Measurements from ENCODE around the gene CSMD2.

CSMD2 gene

DNA sequence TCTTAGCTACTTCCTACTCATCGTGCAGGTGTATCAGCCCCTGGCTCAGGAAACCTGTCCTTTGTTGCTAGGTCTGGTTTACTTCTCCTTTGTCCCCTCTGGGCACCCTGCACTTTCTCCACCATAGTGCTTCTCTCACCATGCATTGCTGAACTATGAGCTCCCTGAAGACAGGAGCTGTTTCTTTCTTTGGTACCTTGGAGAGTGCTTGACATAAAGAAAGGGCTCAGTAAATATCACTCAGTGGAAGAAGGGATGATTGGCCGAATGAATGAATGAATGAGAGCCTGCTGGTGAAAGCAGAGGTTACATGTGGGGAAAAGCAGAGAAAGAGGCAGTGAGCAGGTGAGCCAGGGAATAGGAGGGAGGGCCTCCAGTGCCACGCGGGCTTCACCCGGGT, 310.9 kb downstream of the CSMD2 start:
- Histone ChIP-seq H3K9me3 (ENCODE audit: control insufficient read depth in 5 of 5, low read length in 5 of 5) (no peaks in the 10 kb centered on the region), H3K27ac (ENCODE audit: low read depth, low read length) (no peak overlapping the region), H3K4me1 (ENCODE audit: control insufficient read depth in 5 of 5, insufficient read depth in 5 of 5, low read length in 5 of 5) (peaks cover 0 to 10% (median 4%) of the 10 kb centered on the region in 5 donors), H3K9ac (ENCODE audit: low read length in 5 of 5) (no peak overlapping the region), H3K27me3 (ENCODE audit: control insufficient read depth in 5 of 5, insufficient read depth in 4 of 5, low read length in 5 of 5) (peaks cover 0 to 3% (median 0%) of the 10 kb centered on the region in 5 donors), H3K36me3 (ENCODE audit: control insufficient read depth in 5 of 5, insufficient read depth in 5 of 5, low read length in 5 of 5) (no peaks in the 10 kb centered on the region), H3K4me3 (ENCODE audit: low read depth in 1 of 5, low read length in 5 of 5) (no peak overlapping the region)

DNA sequence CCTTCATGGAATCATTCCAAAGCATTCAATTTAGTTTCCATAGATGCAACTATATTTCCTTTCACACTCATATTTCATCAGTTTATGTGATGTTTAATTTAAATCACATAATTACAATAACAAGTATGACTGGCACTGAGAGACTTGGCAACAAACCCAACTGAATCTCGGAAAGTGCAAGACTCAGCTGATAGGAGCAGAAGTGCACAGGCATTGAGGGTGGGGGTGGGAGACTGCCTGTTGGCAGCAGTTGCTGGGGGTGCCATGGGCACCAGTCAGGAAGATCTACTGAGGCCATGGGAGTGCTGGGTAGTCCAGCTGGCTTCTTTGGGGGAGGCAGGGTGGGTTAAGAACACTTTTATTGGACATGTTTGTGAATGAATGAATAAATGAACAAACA, 311.6 kb downstream of the CSMD2 start:
- H3K4me1 ChIP-seq (ENCODE audit: control insufficient read depth in 5 of 5, insufficient read depth in 5 of 5, low read length in 5 of 5) = peaks cover 0 to 10% (median 4%) of the 10 kb centered on the region in 5 donors
- H3K4me3 ChIP-seq (ENCODE audit: low read depth in 1 of 5, low read length in 5 of 5) = no peak overlapping the region
- H3K9me3 ChIP-seq (ENCODE audit: control insufficient read depth in 5 of 5, low read length in 5 of 5) = no peaks in the 10 kb centered on the region
- H3K27ac ChIP-seq (ENCODE audit: low read depth, low read length) = no peak overlapping the region
- peaks cover 0 to 3% (median 0%) of the 10 kb centered on the region in 5 donors for H3K27me3 ChIP-seq (ENCODE audit: control insufficient read depth in 5 of 5, insufficient read depth in 4 of 5, low read length in 5 of 5)
- H3K9ac ChIP-seq (ENCODE audit: low read length in 5 of 5) = no peak overlapping the region
- no peaks in the 10 kb centered on the region for H3K36me3 ChIP-seq (ENCODE audit: control insufficient read depth in 5 of 5, insufficient read depth in 5 of 5, low read length in 5 of 5)

DNA sequence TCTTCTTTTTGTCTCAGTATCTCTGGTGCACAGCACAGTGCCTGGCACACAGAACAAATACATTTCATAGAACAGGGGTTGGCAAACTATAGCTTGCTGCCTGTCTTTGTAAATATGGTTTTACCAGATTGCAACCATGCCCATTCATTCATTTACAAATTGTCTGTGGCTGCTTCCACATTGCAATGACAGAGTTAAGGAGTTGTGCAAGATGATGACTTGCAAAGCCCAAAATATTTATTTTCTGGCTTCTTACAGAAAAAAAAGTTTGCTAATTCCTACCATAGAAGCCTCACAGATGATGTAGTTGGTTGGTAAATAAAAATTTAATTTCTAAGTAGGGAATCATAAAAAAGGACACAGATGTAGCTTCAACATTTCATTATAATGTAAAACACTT, 312.3 kb downstream of the CSMD2 start:
- peaks cover 0 to 3% (median 0%) of the 10 kb centered on the region in 5 donors for H3K27me3 ChIP-seq (ENCODE audit: control insufficient read depth in 5 of 5, insufficient read depth in 4 of 5, low read length in 5 of 5)
- H3K9me3 ChIP-seq (ENCODE audit: control insufficient read depth in 5 of 5, low read length in 5 of 5) = no peaks in the 10 kb centered on the region
- no peak overlapping the region for H3K9ac ChIP-seq (ENCODE audit: low read length in 5 of 5)
- peaks cover 0 to 10% (median 4%) of the 10 kb centered on the region in 5 donors for H3K4me1 ChIP-seq (ENCODE audit: control insufficient read depth in 5 of 5, insufficient read depth in 5 of 5, low read length in 5 of 5)
- no peak overlapping the region for H3K27ac ChIP-seq (ENCODE audit: low read depth, low read length)
- H3K36me3 ChIP-seq (ENCODE audit: control insufficient read depth in 5 of 5, insufficient read depth in 5 of 5, low read length in 5 of 5) = no peaks in the 10 kb centered on the region
- H3K4me3 ChIP-seq (ENCODE audit: low read depth in 1 of 5, low read length in 5 of 5) = no peak overlapping the region

DNA sequence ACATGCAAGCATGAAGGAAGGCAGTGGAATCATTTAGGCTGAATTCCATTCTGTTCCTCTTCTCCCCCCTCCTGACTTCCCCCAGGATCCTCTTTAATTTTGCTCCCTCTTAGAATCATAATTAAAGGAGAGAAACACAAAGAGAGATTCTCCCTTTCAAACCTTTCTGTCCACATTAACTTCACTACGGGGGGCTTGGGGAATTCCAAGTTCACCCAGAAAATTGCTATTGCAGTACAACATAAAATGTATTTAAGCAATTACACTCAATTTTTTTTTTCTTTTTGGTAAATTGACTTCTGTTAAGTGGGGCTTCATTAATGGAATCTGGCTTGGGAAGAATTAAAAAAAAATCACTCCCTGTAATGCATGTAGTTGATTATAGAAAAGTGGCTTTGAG, 314.5 kb downstream of the CSMD2 start:
- no peak overlapping the region for H3K9ac ChIP-seq (ENCODE audit: low read length in 5 of 5)
- H3K27ac ChIP-seq (ENCODE audit: low read depth, low read length) = no peak overlapping the region
- no peaks in the 10 kb centered on the region for H3K36me3 ChIP-seq (ENCODE audit: control insufficient read depth in 5 of 5, insufficient read depth in 5 of 5, low read length in 5 of 5)
- H3K9me3 ChIP-seq (ENCODE audit: control insufficient read depth in 5 of 5, low read length in 5 of 5) = no peaks in the 10 kb centered on the region
- H3K4me1 ChIP-seq (ENCODE audit: control insufficient read depth in 5 of 5, insufficient read depth in 5 of 5, low read length in 5 of 5) = peaks cover 0 to 10% (median 4%) of the 10 kb centered on the region in 5 donors
- no peak overlapping the region for H3K4me3 ChIP-seq (ENCODE audit: low read depth in 1 of 5, low read length in 5 of 5)
- H3K27me3 ChIP-seq (ENCODE audit: control insufficient read depth in 5 of 5, insufficient read depth in 4 of 5, low read length in 5 of 5) = peaks cover 0 to 3% (median 0%) of the 10 kb centered on the region in 5 donors

DNA sequence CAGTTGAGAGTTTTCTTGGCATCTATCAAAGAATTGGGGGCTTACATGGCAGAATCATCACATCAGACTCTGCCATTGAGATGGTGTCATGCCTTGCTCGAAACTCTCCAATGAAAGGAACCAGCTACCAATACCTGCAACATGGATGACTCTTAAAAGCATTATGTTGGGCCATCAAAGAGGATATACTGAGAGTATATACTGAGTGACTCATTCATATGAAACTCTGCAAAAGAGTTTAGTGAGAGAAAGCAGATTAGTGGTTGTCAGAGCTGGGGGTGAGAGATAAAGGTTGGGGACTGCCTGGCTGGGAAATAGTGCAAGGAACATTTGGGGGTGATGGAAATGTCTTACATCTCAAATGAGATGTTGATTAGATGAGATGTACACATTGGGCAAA, 315.8 kb downstream of the CSMD2 start:
- Histone ChIP-seq H3K27me3 (ENCODE audit: control insufficient read depth in 5 of 5, insufficient read depth in 4 of 5, low read length in 5 of 5) (peaks cover 0 to 3% (median 0%) of the 10 kb centered on the region in 5 donors), H3K36me3 (ENCODE audit: control insufficient read depth in 5 of 5, insufficient read depth in 5 of 5, low read length in 5 of 5) (no peaks in the 10 kb centered on the region), H3K27ac (ENCODE audit: low read depth, low read length) (no peak overlapping the region), H3K4me3 (ENCODE audit: low read depth in 1 of 5, low read length in 5 of 5) (no peak overlapping the region), H3K9me3 (ENCODE audit: control insufficient read depth in 5 of 5, low read length in 5 of 5) (no peaks in the 10 kb centered on the region), H3K4me1 (ENCODE audit: control insufficient read depth in 5 of 5, insufficient read depth in 5 of 5, low read length in 5 of 5) (peaks cover 0 to 10% (median 4%) of the 10 kb centered on the region in 5 donors), H3K9ac (ENCODE audit: low read length in 5 of 5) (no peak overlapping the region)

DNA sequence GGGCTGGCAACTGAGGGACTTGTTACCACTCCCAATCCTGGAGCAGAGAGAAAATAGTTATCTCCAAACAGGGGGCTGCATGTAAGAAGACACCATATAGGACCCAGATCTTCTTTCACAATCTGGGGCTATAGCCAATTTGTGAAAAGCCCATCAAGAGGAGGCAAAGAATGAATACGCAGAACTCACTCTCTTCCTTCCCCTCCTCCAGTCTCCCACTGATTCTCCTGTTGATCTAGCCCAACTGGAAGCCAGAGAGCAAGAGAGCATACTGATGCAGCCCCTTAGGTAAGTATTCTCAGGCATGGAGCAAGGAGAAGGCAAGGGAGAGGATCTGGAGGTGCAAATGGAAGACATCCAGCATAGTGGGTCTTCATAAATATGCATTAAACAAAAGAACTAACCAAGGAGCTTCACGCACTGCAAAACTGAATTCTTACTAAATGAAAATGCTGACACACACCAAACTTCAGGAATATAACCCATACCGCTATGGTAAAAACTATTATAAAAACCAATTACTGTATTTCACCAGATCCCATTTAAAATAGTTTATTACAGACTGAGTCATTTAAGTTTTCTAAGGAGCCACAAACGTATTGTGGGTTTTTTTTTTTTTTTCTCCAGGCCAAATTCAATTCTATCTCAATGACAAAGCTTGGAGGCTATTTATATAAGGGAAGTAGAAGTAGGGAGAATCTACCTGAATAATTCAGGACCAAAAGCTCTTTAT, 316.7 kb downstream of the CSMD2 start:
- Histone ChIP-seq H3K36me3 (ENCODE audit: control insufficient read depth in 5 of 5, insufficient read depth in 5 of 5, low read length in 5 of 5) (no peaks in the 10 kb centered on the region), H3K9me3 (ENCODE audit: control insufficient read depth in 5 of 5, low read length in 5 of 5) (no peaks in the 10 kb centered on the region), H3K9ac (ENCODE audit: low read length in 5 of 5) (no peak overlapping the region)

DNA sequence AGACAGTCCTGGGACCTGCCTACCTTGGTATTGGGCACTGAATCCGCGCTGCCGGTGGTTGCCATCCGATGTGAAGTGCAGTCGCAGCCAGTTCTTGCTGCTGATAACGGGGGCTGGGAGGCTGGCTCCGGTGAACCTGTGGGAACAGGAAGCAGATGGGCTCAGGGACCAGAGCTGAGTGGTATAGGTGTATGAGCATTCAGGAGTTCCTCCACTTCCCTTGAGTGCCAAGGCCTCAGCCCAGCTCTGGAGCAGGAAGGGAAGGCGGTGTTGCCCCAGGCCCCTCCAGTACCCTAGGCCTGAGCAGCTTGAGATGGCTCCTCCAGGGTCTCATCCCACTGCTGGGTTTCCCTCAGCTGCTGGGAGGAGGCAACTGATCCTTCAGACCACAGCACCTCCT, 318.2 kb downstream of the CSMD2 start:
- Histone ChIP-seq H3K4me3 (ENCODE audit: low read depth in 1 of 5, low read length in 5 of 5) (no peak overlapping the region), H3K9ac (ENCODE audit: low read length in 5 of 5) (no peak overlapping the region), H3K27ac (ENCODE audit: low read depth, low read length) (no peak overlapping the region), H3K27me3 (ENCODE audit: control insufficient read depth in 5 of 5, insufficient read depth in 4 of 5, low read length in 5 of 5) (peaks cover 0 to 3% (median 0%) of the 10 kb centered on the region in 5 donors), H3K9me3 (ENCODE audit: control insufficient read depth in 5 of 5, low read length in 5 of 5) (no peaks in the 10 kb centered on the region), H3K36me3 (ENCODE audit: control insufficient read depth in 5 of 5, insufficient read depth in 5 of 5, low read length in 5 of 5) (no peaks in the 10 kb centered on the region), H3K4me1 (ENCODE audit: control insufficient read depth in 5 of 5, insufficient read depth in 5 of 5, low read length in 5 of 5) (no peaks in the 10 kb centered on the region)

More for the DNA sequence above, 316.7 kb downstream of the CSMD2 start:
- H3K27ac ChIP-seq (ENCODE audit: low read depth, low read length) = no peak overlapping the region
- no peak overlapping the region for H3K4me3 ChIP-seq (ENCODE audit: low read depth in 1 of 5, low read length in 5 of 5)
- peaks cover 0 to 10% (median 4%) of the 10 kb centered on the region in 5 donors for H3K4me1 ChIP-seq (ENCODE audit: control insufficient read depth in 5 of 5, insufficient read depth in 5 of 5, low read length in 5 of 5)
- H3K27me3 ChIP-seq (ENCODE audit: control insufficient read depth in 5 of 5, insufficient read depth in 4 of 5, low read length in 5 of 5) = peaks cover 0 to 3% (median 0%) of the 10 kb centered on the region in 5 donors

DNA sequence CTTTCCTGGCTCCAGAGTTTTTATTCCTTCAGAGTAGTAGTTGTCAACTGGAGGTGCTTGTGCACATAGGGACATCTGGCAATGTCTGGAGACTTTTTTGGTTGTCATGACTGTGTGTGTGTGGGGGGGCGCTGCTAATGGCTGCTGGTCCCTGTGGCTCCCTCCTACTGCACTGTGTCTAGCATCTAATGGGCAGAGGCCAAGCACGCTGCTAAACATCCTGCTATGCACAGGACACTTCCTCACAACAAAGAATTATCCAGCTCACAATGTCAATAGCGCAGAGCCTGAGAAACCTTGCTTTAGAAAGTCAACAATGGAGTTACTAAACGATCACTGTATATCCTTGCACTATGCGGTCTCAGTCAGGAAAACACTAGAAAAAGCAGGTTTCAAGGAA, 320.9 kb downstream of the CSMD2 start:
- Histone ChIP-seq H3K27me3 (ENCODE audit: control insufficient read depth in 5 of 5, insufficient read depth in 4 of 5, low read length in 5 of 5) (no peaks in the 10 kb centered on the region), H3K27ac (ENCODE audit: low read depth, low read length) (no peak overlapping the region), H3K36me3 (ENCODE audit: control insufficient read depth in 5 of 5, insufficient read depth in 5 of 5, low read length in 5 of 5) (no peaks in the 10 kb centered on the region), H3K9me3 (ENCODE audit: control insufficient read depth in 5 of 5, low read length in 5 of 5) (no peaks in the 10 kb centered on the region), H3K9ac (ENCODE audit: low read length in 5 of 5) (no peak overlapping the region), H3K4me3 (ENCODE audit: low read depth in 1 of 5, low read length in 5 of 5) (no peak overlapping the region), H3K4me1 (ENCODE audit: control insufficient read depth in 5 of 5, insufficient read depth in 5 of 5, low read length in 5 of 5) (no peaks in the 10 kb centered on the region)

DNA sequence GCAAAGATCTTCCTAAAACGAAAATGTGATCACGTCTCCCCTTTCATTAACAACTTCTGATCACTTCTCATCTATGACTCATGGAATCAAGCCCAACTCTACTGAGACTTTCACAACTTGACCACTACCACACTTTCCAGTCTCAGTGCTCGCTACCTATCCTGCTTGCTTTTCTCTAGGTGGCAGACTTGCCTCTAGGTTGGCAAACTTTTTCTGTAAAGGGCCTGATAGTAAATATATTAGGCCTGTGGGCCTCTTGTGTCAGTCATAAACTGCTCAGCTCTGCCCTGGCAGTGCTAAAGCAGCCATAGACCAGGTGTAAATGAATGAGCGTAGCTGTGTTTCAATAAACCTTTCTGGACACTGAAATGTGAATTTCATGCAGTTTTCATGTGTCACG, 322.7 kb downstream of the CSMD2 start:
- no peak overlapping the region for H3K27ac ChIP-seq (ENCODE audit: low read depth, low read length)
- H3K4me1 ChIP-seq (ENCODE audit: control insufficient read depth in 5 of 5, insufficient read depth in 5 of 5, low read length in 5 of 5) = no peaks in the 10 kb centered on the region
- no peaks in the 10 kb centered on the region for H3K9me3 ChIP-seq (ENCODE audit: control insufficient read depth in 5 of 5, low read length in 5 of 5)
- no peak overlapping the region for H3K4me3 ChIP-seq (ENCODE audit: low read depth in 1 of 5, low read length in 5 of 5)
- H3K27me3 ChIP-seq (ENCODE audit: control insufficient read depth in 5 of 5, insufficient read depth in 4 of 5, low read length in 5 of 5) = peaks cover 0 to 4% (median 0%) of the 10 kb centered on the region in 5 donors
- no peak overlapping the region for H3K9ac ChIP-seq (ENCODE audit: low read length in 5 of 5)
- H3K36me3 ChIP-seq (ENCODE audit: control insufficient read depth in 5 of 5, insufficient read depth in 5 of 5, low read length in 5 of 5) = no peaks in the 10 kb centered on the region

DNA sequence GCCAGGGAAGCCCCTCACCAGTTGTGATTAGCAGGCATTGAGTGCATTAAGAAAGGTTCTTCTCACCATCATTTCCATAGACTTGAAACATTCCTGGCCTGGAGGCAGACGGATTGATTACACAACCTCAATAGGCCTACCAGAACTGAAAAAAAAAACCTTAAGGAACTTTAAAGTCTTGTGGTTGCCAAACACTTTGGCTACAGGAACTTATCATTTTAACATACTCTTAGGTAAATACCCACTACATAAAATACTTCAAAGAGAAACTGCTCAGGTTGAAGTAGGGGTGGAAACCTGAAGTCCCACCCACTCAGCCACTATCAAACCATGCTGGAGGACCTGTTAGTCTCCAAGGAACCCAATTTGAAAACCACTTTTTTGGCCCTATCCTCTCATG, 323.5 kb downstream of the CSMD2 start:
- peaks cover 0 to 4% (median 0%) of the 10 kb centered on the region in 5 donors for H3K27me3 ChIP-seq (ENCODE audit: control insufficient read depth in 5 of 5, insufficient read depth in 4 of 5, low read length in 5 of 5)
- H3K9ac ChIP-seq (ENCODE audit: low read length in 5 of 5) = no peak overlapping the region
- no peak overlapping the region for H3K27ac ChIP-seq (ENCODE audit: low read depth, low read length)
- H3K4me1 ChIP-seq (ENCODE audit: control insufficient read depth in 5 of 5, insufficient read depth in 5 of 5, low read length in 5 of 5) = no peaks in the 10 kb centered on the region
- H3K4me3 ChIP-seq (ENCODE audit: low read depth in 1 of 5, low read length in 5 of 5) = no peak overlapping the region
- no peaks in the 10 kb centered on the region for H3K36me3 ChIP-seq (ENCODE audit: control insufficient read depth in 5 of 5, insufficient read depth in 5 of 5, low read length in 5 of 5)
- H3K9me3 ChIP-seq (ENCODE audit: control insufficient read depth in 5 of 5, low read length in 5 of 5) = peaks cover 0 to 6% (median 0%) of the 10 kb centered on the region in 5 donors

All from subcutaneous abdominal adipose tissue (tissue), 5 donors.